CD4-positive, alpha-beta T cell treated with Interleukin-15 for 4 hours (primary cell): Measurements from ENCODE around the gene HYAL4.

Source experiments
- DNase-seq: peaks from one replicate; pipeline ENCODE4 v3.0.0-alpha.2; 2020; ENCODE audit warnings: low spot score

Gene HYAL4

GRCh38 chr7:123916240-123916724, 71.3 kb downstream of the HYAL4 start:
- no peak for DNase-seq

GRCh38 chr7:123917878-123918277, 72.9 kb downstream of the HYAL4 start:
- no peak for DNase-seq

DNA sequence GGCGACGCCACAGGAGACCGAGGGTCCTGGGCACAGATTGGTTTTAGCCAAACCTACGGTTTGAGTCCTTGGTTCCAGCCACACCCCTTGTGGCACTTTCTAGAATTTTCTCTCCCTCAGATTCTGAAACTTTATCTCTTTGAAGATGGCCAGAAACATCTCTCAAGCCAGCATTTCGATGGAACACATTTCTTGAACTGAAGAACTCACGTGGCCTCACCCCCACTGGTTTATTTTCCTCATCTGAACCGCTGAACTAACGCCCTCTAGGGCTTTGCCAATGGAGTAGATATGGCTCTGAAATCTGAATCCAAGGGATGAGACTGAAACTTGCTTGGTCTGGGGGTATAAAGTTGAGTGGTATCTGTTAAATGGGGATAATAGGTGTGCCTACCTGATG, 73.3 kb downstream of the HYAL4 start:
- no peak for DNase-seq

- no peak for DNase-seq
These were observed 78.6 kb downstream of the HYAL4 start for GRCh38 chr7:123923599-123923998.

DNA sequence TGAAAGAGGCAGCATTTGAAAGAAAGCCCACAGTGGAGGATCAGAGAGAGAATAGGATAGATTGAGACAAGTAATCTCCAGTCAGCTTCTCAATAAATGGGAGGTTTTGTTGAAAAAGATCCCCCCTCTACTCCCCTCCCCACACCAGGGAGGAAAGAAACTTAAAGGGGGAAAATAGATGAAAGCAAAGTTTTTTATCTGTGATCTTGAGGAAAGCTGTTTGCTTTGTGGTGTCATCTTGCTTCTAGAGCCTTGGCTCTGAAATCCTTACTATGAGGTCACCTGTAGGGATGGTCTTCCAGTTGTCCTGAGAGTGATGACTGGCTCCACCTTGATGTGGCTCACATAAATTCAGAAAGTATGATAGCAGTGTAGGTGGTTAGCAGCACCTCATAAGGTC, 80.0 kb downstream of the HYAL4 start, which contains the start of gene SPAM1:
SPAM1 (plus strand) TSS at position 301 of the 400 bp plus-strand sequence. CDS start 28,330 bp downstream, outside the sequence.
- no peak for DNase-seq
